GM18858 (cell line): ENCODE measurements around the gene UQCRHL.
"Not testable (repeated sequence)": the region's sequence is repeated elsewhere in the genome, so short reads cannot be mapped to it uniquely, and the experiment has no call there.

ENCODE experiments used
- ATAC-seq: cut with Tn5 transposase; IDR thresholded peaks from one replicate; pipeline ENCODE4 v1.9.1; 2021; ENCODE audit not compliant: unreplicated experiment

UQCRHL gene

DNA sequence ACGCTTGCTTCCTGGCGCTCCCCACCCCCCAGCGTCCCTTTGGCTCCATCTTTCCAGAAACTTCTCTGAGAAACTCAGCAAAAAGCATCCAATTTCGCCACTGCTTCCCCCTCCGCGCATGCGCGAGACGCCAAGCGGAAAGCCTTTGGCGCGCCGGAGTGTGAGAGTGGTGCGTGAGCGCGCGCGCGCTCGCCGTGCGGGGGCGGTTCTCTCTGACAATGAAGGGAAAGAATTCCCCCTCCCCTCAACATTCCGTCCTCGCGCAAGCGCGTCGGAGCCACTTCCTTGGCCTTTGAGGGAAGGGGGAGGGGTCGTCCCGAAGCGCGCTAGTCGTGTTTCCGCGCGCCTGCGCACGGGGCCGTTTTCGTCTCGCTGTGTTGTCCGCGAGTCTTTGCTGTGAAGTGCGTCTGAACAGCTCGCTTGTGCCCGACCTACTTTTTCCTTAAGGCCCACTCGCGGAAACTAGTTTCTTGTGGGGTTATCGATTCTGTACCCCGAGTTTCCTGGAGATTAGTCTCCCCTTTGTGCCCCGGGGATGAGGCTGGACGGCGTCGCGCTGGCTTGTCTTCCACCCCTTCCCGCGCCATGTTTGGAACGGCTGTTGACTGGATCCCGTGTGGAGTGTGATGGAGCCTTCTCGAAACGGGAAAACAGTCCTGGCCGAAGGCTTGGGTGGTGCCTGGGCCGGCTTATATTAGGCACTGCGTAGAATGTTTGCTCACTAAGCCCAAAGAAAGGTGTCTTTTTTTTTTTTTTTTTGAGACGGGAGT lies 28.5 kb upstream of the UQCRHL start:
- peak; percentile 31 for ATAC-seq

DNA sequence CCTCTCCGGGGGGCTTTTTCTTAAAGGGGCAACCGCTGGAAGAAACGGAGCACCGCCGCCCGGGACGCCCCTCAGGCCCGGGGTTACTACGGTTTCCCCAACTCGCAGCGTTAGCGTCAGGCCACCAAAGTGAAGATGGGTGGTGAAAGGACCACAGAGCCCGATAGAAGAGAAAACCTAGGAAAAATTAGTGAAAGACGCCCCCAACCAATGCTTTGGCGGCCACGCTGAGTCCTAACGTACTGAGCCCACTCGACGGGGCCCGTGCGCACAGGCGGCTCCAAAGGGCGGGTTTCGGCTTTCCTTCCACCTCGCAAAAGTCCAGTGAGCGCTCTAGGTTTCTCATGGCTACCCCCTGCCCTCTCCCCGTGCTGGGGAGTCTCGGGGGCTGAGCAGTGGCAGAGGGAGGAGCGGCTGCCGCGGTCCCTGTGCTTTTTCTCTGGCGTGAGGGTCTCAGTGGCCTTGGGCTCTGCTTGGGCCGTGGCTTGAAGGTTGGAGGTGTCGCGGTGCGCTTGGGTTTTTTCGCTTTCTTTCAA lies 27.8 kb upstream of the UQCRHL start:
- no peak for ATAC-seq

DNA sequence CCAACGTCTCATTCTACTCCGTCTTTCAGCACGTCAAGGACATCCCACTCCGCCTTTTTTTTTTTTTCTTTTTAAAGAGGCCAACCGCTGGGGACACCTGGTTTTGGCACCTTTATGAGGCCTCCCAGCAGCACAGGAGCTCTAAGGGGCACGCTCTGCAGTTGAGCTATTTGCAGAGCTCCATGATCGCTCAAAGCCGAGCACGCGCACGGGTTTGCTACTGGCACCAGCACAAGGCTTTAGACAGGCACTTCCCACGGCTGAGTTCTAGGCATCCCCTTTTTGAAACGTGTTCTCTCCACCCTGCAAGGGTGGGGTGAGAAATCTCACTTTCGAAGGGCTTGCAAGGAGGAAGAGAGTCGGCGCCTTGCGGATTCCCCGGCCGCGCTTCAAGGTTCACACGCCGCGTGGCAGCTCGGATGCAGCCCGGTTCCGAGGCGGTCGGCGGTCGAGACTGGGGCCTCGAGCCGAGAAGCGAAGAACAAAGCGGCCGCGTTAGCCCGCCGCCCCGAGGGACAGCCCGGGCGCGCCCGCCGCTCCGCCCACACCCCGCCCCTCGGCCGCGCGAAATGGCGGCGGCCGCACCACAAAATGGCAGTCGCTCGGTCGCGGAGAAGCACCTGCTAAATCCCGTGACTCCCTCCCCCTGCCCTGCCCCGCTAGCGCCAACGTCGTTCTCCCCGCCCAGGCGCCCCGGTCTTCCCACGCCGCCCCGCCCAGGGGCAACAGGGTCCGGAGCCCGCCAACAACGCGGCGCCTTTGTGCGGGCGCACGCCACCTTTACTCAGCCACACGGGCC lies 27.2 kb upstream of the UQCRHL start:
- peak; percentile 29 for ATAC-seq

DNA sequence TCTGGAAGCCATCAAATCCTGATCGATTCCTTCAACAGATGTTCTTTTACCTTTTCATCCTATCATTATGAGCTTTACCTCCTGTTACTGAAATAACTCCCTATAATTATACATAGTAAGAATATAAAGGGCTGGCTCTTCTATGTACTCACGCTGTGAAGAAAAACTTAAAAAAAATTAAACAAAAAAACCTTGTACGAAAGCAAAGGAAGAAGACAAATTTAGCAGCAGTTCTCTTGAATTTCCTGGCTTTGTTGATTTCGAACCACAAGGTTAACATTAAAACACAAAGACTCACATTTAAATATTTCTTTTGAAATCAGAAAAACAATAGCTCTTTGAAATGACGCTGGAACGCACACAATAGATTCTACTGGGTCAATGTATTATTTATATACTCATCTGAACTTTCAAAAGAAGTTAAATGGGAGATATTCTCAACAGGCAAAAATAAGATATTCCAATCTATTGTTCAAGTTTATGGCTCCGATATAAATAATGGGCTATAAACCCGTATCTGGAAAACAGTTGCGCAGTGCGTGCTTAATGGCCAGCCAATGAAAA lies 26.5 kb upstream of the UQCRHL start:
- no peak for ATAC-seq

DNA sequence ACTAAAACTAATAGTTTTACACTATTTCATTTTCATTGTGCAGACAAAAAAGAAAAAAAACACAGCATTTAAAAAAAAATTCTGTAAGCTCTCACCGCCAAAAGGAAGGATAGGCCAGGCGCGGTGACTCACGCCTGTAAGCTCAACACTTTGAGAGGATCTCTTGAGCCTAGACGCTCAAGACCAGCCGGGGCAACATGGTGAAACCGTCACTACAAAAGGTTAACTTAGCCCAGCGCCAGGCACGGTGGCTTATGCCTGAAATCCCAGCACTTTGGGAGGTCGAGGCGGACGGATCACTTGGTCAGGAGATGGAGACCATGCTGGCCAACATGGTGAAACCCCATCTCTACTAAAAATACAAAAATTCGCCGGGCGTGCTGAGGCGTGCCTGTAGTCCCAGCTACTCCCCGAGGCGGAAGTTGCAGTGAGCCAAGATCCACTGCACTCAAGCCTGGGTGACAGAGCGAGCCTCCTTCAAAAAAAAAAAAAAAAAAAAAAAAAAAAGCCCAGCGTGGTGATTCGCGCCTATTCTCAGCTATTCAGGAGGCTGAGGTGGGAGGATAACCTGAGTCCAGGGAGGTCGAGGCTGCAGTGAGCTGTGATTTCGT lies 25.7 kb upstream of the UQCRHL start:
- ATAC-seq, result no peak

DNA sequence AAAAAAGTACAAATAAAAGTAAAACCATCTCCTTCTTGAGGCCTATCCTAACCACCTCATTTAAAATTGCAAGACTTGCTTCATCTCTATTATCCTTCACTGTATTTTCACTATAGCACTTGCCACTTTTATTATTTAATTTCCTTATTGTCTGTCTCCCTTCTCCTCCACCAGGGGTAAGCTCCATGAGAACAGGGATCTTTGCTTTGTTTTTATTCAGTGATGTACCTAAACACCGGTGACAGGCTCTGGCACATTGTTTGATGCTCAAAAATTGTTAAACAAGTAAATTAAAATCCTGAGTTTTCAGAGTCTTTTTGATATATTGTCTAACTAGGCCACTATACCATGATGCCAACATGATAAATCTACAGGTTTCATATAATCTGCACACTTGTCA lies 22.8 kb upstream of the UQCRHL start:
- ATAC-seq, result no peak

DNA sequence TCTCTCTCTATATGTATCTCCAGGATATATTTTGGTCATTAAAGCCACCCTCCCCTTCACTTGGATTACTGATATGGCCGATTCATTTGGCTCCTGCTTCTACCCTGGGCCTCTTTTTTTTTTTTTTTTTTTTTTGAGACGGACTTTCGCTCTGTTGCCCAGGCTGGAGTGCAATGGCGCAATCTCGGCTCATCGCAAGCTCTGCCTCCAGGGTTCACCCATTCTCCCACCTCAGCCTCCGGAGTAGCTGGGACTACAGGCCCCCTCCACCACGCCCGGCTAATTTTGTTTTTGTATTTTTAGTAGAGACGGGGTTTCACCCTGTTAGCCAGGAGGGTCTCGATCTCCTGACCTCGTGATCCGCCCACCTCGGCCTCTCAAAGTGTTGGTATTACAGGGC lies 21.5 kb upstream of the UQCRHL start:
- ATAC-seq, result not testable (repeated sequence)

DNA sequence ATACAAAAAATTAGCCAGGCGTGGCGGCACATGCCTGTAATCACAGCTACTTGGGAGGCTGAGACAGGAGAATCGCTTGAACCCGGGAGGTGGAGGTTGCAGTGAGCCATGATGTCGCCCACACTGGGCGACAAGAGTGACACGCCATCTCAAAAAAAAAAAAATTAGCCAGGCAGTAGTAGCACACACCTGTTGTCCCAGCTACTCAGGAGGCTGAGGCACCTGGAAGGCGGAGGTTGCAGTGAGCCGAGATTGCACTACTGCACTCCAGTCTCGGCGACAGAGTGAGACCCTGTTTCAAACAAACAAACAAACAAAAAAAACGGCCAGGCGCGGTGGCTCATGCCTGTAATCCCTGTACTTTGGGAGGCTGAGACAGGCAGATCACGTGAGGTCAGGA lies 20.1 kb upstream of the UQCRHL start:
- not testable (repeated sequence) for ATAC-seq

DNA sequence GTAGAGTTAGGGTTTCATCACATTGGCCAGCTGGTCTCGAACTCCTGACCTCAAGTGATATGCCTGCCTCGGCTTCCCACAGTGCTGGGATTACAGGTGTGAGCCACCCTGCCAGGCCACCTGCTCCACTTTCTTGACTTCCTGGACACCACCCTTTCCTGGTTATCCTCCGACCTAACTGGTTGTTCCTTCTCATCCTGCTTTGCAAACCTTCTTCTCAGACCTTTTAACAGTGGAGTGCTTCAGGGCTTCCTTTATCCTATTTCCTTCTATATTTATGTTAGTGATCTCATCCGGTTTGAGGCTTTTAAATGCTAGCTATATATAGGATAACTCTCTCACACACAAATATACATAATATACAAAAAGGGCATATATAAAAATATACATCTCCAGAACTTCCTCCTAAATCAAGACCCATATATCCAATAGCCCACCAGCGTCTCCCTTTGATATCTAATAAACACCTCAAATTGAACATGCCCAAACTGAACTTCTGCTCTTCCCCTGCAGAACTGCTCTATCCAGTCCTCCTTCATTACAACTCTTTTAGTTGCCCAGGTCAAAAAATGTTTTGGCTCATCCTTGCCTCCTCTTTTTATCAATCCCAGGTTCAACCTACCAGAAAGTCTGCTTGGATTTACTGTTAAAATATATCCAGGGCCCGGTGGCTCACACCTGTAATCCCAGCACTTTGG lies 19.5 kb upstream of the UQCRHL start:
- no peak for ATAC-seq

DNA sequence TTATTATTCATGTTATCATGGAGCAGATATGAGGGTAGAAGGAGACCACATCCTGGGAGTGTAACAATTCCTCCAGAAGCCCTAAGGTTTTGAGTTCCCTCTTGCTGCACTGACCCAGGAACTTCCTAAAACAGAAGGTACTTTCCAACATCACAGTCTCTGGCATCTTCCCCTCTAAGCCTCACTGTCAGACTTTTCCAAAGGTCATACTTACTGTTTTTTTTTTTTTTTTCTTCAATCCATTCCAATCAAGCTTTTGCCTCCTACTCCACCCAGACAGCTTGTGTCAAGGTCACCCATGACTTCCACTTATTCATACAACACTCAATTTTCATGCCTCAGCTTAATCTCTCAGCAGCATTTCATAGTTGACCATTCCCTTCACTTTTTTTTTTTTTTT lies 18.4 kb upstream of the UQCRHL start:
- no peak for ATAC-seq

DNA sequence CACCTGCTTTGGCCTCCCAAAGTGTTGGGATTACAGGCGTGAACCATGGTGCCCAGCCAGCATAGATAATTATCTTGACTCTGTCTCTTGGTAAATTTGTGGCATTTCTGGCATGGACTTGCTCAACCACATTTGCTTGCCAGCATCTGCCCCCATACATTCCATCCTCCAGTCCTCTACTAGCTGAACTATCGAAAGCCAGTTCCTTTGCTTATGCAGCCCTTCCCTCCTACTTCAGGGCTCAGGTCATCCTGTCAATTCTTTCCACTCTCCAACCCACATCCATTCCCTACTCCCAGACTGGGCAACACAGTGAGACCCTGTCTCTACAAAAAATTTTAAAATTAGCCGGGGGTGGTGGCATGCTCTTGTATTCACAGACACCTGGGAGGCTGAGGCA lies 13.0 kb upstream of the UQCRHL start:
- no peak for ATAC-seq

DNA sequence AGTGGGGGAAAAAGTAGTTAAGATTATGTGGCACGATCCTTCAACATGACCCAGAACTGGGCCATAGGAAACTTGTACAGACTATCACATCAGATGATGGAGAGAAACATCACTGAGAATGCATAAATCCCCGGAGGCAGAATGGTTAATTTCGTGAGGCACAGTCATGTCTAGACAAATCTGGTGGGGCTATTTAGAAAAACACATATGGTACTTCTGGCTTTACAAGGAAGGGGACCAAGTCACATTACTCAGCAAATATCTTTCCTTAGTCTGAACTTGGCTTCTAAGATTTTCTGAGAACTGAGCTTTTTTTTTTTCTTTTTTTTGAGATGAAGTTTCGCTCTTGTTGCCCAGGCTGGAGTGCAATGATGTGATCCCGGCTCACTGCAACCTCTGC lies 9.2 kb upstream of the UQCRHL start:
- ATAC-seq, result no peak

DNA sequence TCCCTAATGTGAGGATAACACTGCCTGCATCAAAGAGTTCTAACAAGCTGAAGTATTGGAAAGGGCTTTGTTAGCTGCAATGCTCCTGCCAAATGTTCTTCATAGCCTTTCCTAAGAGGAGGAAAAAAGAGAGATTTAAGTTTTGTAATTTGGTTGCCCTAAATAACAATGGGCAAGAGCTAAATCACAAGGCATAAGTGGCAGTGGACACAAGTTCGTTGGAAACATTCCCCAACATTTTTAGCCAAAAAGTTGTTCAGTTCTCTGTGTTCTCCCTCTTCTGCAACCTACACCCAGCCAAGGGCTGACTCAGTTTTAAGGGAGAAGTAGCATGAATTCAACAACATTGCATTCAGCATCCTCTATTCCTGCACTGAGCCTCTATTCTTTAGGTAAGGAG lies 2.6 kb upstream of the UQCRHL start:
- ATAC-seq, result no peak

DNA sequence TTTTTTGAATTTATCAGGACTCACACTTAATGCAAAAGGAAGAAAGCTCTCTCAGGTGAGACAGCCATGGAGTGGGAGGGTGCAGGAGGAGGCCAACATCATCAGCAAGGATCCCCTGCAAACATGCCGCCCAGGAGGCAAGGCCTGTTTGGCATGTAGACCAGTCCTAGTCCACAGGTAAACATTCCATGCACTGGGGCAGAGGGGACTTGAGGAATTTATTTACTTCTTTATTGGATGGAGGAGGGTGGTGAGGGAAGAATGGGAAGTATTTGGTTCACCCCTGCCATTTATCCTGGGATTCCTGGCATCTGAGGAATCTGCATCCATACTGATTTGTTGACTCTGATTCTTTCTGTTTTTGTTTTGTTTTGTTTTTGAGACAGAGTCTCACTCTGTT lies 1.5 kb upstream of the UQCRHL start:
- no peak for ATAC-seq

DNA sequence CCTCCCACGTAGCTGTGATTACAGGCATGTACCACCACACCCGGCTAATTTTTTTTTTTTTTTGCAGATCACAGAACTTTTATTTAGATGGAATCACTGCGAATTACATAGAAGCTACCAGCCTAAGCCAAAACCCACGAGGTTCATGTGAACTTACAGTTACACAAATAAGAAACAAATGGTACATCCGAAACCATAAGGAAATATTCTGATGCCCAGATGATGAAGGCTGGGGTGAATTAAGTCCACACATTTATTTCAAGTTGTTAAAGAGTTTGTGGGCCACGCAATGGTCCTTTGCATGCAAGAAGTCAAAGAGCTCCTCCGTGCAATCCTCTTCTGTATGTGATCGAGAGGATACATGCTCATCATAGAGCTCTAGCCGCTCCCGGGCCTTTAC lies 328 bp downstream of the UQCRHL start:
- no peak for ATAC-seq

DNA sequence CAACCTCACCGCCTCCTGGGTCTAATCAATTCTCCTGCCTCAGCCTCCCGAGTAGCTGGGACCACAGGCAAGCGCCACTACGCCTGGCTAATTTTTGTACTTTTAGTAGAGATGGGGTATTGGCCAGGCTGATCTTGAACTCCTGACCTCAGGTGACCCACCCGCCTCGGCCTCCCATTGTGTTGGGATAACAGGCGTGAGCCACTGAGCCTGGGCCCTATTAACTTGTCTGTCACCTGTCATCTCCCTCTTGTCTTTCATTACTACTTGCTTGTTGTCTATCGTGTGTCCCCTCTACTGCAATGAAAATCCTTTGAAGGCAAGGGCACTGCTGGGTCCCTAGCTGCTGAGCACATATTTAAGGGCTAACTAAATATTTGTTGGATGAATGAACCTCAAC lies 3.4 kb downstream of the UQCRHL start:
- ATAC-seq, result no peak

DNA sequence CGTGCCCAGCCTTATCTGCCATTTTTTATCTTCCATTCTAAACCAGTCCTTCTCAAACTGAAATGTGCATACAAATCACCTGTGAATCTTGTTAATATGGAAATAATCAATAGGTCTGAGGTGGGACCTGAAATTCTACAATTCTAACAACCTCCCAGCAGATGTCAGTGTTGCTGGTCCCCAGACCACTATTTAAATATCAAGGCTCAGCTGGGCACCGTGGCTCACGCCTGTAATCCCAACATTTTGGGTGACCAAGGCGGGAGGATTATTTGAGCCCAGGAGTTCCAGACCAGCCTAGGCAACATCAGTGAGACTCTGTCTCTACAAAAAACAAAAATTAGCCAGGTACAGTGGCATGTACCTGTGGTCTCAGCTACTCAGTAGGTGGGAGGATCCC lies 4.1 kb downstream of the UQCRHL start:
- ATAC-seq, result no peak

DNA sequence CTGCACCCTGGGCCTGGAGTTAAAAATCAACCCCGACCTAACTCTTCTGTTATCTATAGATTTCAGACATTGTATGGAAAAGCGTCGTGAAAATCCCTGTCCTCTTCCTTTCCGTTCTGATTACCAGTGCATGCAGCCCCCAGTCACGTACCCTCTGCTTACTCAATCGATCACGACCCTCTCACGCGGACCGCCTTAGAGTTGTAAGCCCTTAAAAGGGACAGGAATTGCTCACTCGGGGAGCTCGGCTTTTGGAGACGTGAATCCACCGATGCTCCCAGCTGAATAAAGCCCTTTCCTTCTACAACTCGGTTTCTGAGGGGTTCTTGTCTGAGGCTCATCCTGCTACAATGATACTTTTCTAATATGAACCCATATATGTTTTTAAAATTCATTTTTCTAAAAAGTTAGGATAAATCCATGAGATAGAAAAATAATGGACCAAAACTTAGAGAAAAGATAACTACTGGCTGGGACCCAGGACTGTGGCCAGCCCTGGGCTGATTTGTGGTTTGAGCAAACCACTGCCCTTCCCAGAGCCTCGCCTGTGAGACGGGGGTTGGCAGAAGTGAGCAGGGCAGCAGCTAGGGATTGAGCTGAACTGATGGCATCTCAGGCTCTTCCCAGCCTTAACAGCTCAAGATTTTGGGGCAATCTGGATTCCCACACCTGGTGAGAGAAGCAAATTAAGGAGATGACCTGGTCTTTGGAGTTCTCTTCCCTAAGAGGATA lies 5.0 kb downstream of the UQCRHL start:
- ATAC-seq, result no peak

DNA sequence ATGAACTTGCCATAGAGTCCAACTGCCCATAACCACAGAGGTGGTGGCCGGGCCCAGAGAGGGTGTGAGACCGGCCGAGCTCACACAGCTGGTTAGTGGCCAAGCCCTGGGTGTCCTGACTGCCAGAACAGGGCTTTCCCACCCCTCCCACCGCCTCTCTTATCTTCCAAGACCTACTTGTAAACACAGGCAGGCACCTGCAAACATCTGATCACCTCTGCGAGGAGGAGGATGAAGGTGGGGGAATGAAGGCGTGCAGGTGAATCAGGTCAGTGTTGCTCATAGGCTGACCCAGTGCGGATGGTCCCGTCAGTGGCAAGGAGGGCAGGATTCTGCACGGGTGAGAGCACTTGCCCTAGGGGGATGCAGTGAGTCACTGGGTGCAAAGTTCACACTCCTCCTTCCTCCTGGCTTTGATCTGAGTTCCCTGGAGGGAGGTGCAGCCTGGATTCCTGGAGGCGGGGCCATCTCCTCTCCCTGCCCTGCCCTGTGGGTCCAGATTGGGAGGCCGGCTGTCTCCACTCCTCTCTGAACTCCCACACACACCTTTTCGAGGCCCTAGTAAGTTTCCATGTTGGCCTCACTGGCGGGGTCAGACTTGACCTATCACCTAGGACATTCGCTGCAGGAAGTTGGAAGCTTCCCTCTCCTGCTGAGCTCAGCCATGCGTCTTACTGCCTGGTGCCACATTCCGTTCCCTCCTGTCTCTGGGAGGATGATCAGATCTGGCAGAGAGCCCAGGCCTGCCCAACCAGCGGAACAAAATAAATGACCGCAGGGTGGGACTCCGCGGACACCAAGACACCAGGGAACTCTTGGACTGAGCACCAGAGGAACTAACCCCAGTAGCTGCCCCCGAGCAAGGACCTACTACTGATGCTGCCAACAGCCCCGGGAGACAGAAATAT lies 7.3 kb downstream of the UQCRHL start:
- ATAC-seq, result no peak
